ENCODE results near the gene DHRSX.
"Not testable (repeated sequence)": the region's sequence is repeated elsewhere in the genome, so short reads cannot be mapped to it uniquely, and the experiment has no call there.

Gene DHRSX

DNA sequence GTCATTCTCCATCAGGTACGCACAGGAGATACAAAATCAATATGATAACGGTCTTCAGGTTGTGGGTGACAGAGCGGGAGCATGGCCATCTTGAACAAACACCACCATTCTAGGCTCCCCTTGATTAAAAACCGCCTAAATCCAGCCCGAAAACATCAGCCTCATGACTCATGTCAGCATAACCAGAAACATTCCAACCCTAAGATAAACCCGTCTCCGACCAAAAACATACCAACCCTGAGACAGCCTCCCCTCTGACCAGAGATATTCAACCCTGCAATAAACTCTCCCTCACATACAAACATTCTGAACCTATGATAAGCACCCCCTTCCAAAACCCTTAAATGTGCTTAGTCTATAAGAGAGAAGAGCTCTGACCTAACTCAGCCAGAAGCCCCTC is 157.9 kb downstream of the DHRSX start:
- DNase-seq: peak; percentile 75

DNA sequence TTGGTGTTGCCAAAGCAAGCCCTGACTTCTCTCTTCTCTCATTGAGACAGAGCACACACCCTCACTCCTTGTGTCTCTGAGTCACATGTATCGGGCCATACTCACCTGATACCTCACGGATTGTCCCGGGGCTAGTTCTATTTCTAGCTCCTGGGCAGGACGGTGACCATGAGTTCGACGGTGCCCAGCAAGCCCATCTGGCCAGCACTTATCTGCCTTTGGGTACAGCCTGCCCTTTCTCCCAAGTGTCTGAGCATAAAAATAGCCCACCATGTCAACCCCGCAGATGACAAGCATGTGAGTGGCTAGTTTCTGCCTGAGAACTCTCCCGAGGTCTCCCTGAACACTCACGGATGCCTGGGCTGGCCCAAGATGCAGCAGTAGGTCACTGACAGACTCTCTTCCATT is 158.5 kb downstream of the DHRSX start:
- DNase-seq: no peak

DNA sequence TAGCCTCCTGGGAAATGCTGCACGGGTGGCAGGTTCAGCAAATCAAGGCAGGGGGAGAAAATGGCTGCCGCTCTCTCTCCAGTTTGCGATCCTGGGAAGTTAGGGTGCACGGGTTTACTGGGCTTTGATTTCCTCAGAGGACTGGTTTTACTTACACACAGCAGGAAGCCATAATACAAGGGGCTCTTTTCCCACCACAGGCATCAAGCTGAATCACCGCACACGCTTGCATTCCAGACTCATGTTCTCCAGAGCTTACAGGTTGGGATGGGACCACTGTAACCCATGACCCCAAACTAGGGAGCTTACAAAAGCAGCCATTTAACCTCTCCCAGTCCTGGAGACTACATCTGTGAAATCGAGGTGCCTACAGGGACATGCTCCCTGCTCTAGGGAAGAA is 159.8 kb downstream of the DHRSX start:
- no peak for DNase-seq

DNA sequence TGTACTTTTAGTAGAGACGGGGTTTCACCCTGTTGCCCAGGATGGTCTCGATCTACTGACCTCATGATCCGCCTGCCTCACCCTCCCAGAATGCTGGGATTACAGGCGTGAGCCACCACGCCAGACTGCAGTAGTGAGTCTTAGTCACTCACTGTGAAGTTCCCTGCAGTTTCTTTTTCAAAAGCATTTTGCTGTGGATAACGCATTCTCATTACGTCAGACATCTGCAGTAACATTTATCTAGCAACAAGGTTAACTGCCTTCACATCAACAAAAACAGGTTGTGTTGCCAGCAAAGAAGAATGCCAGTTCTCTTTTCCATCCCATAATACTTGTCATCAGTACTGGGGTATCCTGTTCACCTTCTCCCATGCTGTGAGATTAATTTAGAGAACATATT is 164.6 kb downstream of the DHRSX start:
- no peak for DNase-seq

DNA sequence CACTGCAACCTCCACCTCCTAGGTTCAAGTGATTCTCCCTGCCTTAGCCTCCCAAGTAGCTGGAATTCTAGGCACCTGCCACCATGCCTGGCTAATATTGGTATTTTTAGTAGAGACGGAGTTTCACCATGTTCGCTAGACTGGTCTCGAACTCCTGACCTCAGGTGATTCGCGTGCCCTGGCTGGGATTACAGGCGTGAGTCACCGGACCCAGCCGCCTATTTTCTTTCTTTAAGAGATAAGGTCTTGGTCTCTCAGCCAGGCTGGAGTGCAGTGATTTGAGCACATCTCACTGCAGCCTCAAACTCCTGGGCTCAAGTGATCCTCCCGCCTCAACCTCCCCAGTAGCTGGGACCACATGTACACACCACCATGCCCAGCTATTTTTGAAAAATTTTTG is 166.5 kb downstream of the DHRSX start:
- peak; percentile 18 for DNase-seq

DNA sequence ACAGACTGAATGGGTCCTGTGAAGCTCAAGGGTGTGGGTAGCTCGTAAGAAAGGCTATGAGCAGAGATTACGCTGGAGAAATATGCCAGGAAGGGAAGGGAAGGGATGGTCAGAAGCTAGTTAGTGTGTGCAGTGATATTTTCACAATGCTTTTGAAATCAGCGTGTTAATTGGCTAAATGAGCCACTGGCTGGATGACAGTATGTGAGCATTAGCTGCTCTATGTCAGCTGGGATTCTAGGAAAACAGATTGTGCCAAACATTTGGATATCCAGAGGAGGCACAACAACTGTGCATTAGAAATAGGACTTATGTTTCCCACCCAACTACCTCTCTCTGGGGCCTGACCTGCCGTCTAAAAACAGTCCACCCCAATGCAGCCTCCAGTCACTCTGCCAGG is 168.5 kb downstream of the DHRSX start:
- no peak for DNase-seq

DNA sequence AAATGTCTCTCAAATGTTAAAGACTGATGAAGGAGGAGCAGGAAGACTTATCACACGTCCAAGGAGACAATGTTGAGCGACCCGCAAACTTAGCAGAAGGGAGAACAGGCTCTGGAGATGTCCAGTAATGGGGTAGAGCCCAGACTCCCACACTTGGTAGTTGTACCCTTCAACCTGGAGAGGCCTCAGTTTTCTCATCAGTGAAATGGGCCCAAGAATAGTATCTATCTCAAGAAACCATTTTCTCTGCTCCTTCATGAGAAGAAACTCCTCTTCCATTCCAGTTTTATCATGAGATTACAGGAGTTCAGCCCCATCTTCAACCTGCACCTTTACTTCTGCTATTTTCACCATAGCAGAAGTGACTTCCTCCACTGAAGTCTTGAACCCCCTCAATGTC is 169.9 kb downstream of the DHRSX start:
- DNase-seq: no peak

DNA sequence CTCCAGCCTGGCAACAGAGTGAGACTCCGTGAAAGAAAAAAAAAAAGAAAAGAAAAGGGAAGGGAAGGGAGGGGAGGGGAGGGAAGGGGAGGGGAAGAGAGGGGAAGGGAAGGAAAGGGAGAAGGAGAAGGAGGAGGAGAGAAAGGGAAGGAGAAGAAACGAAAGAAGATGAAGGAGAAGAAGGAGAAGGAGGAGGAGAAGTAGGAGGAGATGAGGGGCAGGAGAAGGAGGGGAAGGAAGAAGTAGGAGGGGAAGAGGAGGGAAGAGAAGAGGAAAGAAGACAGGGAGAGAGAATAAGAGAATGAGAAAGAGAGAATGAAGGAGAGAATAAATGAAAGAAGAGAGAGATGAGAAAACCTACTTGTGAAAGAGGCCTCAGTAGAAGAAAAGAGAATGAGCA is 170.3 kb downstream of the DHRSX start:
- no peak for DNase-seq

DNA sequence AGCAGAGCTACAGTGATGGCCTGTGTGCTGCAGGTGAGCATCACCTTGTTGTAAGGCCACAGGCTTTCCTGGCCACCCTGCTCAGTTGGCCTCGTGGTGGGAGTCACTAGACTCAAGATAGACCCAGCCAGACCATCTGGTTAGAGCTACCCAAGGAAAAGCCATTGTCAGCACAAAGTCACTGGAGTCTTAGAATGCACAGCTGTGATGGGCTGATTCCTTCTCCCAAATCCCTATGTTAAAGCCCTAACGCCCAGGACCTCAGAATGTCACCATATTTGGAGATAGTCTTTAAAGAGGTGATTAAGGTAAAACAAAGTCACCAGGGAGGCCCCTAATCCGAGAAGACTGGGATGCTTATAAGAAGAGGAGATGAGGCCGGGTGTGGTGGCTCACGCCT is 173.4 kb downstream of the DHRSX start:
- DNase-seq: no peak

DNA sequence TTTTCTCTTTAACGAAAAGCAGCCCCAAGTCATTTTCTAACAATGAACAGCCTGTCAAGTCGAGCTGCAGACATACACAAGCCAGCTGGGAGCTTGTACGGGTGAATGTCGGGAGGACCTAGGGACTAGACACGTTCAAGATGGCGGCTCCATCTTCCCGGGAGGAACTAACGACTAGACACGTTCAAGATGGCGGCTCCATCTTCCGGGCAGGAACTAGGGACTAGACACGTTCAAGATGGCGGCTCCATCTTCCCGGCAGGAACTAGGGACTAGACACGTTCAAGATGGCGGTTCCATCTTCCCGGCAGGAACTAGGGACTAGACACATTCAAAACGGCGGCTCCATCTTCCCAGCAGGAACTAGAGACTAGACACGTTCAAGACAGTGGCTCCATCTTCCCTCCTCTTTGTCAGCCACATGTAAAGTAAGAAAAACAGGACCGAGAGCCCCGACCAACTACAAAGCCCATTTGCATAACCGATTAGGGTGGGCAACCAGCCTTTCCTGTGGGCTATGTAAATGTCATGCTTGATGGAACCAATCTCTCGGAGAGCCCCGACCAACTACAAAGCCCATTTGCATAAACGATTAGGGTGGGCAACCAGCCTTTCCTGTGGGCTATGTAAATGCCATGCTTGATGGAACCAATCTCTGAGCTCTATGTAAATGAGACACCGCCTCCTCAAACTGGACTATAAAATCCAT is 175.5 kb downstream of the DHRSX start:
- DNase-seq: no peak

DNA sequence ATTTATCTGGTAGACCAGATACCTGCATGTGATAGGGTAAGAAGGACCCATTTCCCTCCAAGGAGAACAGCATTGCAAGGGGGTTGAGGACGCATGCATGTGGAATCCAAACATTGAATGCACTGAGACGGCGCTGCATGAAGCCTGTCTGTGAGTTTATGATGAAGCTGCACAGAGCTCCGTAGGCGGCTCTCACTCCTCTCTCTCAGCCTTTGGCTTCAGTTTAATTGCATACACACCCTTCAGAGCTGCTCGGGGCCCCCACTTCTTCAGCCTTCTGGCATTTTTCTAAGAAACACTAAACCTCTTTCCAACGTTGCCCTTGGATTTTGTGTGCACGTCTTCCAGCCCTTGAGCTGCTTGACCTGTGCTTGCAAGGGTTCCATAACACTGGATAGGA is 176.6 kb downstream of the DHRSX start:
- no peak for DNase-seq

DNA sequence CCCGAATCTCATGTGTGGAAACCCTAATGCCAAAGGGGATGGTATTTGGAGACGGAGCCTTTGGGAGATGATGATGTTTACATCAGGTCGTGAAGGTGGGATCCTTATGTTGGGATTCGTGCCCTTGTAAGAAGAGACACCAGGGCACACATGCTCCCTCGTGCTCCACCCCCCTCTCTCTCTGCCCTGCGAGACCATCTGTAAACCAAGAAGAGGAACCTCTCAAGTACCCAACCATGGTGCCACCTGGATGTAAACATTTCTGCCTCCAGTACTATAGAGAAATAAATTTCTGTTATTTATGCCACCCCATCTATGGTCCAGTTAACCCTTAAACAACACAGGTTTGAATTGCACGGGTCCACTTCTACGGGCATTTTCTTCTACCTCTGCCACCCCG is 179.4 kb downstream of the DHRSX start:
- no peak for DNase-seq

DNA sequence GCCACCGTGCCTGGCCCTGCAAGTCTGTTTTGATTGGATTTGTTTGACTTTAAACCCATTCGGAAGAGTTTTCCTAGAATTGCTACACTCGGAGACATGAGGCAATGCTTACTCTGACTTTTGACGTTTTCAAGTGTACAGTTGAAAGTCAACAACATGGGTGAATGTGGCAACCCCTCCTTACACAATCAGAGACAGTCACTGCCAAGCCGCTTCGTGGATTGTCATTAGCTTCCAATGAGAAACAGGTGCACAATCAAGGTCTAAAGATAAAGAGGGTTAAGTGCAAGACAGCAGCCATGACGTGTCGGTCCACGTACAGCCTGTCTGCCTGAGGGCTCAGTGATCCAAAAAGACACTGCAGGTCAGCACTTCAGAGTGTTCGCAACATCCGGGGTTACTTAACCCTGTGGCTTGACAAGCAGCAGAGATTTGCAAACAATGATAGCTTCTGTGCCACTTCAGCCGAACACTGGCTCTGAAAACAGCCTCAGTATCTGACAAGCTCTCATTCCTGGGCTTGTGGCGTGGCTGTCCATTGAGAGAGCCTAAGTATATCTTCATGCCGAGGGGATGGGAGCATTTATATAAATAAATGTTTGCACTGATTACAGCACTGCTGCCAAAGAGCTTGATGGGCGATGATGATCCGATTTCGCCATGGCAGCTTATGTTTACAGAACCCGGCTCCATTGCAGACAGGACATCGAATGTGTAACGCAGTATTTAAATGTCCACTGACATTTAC is 180.0 kb downstream of the DHRSX start:
- DNase-seq: no peak

DNA sequence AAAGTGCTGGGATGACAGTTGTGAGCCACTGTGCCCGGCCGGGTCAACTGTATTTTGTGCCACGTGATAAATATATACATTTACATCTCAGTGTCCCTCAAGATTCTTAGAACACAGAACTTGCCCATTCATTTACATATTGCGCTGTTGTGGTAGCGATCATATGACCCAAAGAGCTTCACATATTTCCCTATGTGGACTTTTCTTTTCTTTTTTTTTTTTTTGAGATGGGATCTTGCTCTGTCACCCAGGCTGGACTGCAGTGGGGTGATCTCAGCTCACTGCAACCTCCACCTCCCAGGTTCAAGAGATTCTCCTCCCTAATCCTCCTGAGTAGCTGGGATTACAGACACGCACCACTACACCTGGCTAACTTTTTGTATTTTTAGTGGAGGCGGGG is 180.7 kb downstream of the DHRSX start:
- DNase-seq: no peak

DNA sequence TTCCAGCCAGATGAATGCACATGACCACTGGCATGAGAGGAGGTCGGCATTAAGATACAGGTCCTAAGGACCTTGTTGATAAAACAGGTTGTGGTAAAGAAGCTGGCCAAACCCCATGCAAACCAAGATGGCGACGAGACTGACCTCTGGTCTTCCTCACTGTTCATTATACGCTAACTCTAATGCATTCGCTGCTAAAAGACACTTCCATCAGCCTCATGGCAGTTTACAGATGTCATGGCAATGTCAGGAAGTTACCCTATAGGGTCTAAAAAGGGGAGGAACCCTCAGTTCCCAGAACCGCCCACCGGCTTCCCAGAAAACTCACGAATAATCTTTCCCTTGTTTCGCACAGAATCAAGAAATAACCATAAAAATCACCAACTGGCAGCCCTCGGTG is 182.4 kb downstream of the DHRSX start:
- no peak for DNase-seq

DNA sequence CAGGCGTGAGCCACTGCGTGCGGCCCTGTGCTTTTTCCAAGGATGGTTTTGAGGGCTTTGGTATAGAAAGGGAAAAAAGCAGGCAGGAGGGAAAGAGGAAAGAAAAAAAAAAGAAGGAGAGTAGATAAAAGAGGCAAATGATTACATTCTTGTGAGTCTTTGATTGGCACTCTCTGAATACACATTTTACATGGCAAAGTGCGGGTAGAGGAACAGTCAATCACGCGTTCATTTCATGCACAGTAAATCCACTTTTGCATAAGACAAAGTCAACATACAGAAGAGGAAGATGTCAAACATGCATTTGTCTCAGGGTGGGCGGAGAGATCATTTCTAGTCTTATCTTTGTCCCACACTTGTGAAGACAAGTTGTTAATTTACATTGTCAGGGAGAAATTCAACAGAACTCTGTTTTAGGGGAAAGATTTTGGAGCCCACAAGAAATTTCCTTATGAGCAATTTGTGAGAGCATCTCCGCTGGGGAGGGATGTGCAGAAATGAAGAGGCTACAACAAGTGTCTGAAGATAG is 183.2 kb downstream of the DHRSX start:
- no peak for DNase-seq

DNA sequence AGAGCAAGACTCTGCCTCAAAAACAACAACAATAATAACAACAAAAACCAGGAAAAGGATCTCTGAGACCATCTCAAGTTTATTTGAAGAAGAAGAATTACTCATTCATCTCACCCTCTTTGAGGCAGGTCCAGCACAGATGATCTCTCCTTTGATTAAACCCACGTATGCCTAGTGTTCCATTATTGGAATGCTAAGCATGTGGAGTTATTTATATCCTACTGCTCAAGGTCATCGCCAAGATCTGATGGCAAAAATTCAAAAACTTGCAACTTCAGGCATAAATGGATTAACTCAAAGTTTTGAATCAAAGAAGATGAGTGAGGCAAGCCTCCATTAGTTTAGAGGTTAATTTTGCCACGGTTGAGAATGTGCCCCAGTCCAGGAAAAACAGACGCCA is 184.2 kb downstream of the DHRSX start:
- no peak for DNase-seq

DNA sequence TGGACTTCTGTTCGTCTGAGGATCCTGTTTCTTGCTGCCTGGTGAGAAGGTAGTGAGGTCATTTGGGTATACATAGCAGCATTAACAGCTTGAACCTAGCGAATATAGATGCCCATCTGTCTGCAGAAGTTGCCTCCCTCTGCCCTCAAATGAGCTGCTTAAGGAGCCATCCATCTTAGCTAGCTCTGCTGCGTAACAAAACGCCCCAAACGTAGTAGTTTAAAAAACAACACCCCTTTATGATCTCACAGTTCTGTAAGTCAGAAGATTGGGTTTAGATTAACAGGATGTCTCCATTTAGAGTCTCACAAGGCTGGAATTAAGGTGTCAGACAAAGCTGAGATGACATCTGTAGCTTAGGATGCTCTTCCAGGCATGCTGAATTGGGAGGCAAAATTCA is 185.3 kb downstream of the DHRSX start:
- no peak for DNase-seq

DNA sequence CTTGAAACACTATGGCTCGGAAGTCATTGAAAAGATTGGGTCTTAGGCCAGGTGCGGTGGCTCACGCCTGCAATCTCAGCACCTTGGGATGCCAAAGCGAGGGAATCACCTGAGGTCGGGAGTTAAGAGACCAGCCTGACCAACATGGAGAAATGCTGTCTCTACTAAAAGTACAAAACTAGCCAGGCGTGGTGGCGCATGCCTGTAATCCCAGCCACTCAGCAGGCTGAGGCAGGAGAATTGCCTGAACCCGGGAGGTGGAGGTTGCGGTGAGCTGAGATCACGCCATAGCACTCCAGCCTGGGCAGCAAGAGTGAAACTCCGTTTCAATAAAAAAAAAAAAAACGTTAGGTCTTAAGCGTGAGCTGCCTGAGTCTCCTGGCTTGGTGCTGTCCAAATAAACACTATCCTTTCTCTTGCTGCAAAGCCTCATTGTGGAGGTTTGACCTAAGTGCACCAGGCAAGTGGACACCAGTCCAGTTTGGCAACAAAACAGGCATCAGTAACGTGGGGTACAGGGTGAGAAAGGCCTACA is 185.9 kb downstream of the DHRSX start:
- no peak for DNase-seq

DNA sequence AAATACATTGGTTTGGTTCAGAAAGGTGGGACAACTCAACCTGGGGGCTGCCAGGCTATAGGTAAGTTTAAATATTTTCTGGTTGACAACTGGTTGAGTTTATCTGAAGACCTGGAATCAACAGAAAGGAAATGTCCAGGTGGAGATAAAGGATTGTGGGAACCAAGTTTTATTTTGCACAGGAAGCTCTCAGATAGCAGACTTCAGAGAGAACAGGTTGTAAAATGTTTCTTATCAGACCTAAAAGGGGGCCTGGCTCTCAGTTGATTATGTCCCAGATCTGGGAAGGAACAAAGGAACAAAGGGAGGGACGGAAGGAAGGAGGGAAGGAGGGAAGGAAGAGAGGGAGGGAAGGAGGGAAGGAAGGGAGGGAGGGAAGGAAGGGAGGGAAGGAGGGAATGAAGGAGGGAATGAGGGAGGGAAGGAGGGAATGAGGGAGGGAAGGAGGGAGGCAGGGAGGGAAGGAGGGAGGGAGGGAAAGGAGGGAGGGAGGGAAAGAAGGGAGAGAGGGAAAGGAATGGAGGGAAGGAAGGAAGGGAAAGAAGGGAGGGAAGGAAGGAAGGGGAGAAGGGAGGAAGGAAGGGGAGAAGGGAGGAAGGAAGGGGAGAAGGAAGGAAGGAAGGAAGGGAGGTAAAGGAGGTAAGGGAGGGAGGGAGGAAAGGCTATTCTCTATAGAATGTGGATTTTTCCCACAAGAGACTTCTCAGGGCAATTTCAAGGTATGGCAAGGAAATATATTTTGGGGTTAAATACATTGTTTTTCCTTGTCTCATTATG is 186.7 kb downstream of the DHRSX start:
- DNase-seq: no peak

DNA sequence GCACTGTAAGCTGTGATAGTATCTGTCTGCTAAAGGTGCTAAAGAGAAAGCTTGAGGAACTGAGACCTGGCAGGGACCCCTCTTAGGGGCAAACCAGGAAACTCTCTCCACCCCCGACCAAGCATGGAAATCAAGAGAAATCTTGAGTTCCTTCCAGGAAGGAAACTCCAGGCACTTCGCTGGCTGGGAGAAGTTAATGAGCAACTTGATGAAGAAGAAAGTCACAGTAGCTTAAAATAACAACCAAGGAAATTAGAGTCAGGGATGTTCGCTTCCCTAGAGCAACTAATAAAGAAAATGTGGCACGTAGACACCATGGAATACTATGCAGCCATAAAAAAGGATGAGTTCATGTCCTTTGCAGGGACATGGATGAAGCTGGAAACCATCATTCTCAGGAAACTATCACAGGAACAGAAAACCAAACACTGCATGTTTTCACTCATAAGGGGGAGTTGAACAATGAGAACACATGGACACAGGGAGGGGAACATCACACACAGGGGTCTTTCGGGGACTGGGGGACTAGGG is 188.7 kb downstream of the DHRSX start:
- not testable (repeated sequence) for DNase-seq

DNA sequence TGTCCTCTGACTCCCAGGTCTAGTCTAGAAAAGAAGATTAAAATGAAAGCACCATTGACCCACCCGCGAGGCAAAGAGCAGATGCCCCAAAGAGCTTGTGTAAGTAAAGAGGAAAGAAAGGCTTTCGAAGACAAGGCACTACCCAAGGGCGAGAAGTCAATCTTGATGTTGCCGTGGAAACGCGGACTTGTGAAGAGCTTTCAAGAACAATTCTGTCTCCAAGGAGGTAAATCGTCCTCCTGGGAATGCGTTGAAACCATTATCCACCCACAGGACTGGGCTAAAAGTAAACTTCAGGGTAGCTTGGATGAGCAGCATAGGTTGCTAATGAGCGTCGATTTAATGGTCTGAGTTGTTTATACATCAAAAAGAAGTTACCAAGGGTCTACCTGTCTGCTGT is 189.3 kb downstream of the DHRSX start:
- DNase-seq: no peak

DNA sequence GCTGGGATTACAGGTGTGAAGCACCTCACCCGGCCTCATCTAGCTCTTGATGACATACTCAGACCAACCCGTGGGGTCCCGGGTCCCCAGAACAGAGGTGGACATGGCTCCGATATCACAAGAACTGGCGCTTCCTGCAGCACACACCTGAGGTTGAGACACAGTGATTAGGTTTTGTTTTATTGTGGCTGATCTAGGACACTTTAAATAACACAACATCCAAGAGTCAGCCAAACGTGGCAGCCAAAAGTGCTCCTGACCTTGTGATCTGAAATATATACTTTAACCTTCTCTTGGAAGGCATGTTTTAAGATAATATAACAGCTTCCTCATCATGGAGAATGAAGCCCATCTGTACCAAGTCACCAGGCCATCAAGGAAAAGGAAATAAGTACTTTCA is 198.9 kb downstream of the DHRSX start:
- no peak for DNase-seq
